Right hindlimb (tissue), 1 donor: ENCODE results near the gene SAFB2.
A peak's percentile ranks its signal among the peaks of the same experiment; 100 is the strongest.
"Not testable (repeated sequence)": the region's sequence is repeated elsewhere in the genome, so short reads cannot be mapped to it uniquely, and the experiment has no call there.

Experiments
- DNase-seq: peaks from one replicate; pipeline ENCODE4 v3.0.0-alpha.2; 2018

The SAFB2 gene

DNA sequence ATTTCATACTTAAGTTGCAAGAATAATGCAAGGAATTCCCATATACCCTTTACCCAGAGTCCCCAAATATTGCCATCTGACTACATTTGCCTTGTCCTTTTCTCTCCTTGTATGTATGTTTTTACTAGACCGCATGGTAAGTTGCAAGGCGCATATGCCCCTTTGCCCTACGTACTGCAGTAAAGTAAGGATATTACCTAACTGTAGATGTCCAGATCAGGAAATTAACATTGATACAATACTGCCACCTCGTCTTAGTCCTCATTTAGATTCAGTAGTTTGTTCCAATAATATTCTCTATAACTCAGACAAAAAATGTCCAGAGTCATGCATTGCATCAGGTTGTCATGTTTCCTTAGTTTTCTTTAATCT is 9.7 kb upstream of the SAFB2 start:
- DNase-seq: no peak

GRCh38 chr19:5631567-5632240 is 9.1 kb upstream of the SAFB2 start:
- no peak for DNase-seq

GRCh38 chr19:5628919-5629481 is 6.4 kb upstream of the SAFB2 start:
- no peak for DNase-seq

- DNase-seq: no peak
Observed at GRCh38 chr19:5628461-5628860, 5.9 kb upstream of the SAFB2 start.

- peak; percentile 37 for DNase-seq
Observed at GRCh38 chr19:5627395-5627904, 4.9 kb upstream of the SAFB2 start.

DNA sequence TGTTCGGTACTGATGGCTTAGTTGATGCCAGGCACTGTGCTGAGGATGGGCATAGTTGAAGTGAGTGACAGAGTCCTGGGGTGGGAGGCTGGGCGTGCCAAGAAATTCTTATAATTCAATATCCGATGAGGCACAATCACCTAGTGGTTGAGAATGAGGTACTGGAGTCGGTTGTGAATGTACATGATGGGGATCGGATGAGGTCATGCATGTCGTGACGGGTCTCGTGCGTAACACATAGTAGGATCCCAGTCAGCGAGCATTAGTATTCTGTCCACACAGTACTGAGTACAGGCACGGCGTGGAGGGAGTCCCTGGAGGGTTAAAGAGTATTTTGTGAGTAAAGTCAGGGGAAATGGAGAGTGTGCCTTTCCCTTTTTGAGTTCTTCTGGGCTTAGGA is 3.1 kb upstream of the SAFB2 start:
- DNase-seq: no peak

DNA sequence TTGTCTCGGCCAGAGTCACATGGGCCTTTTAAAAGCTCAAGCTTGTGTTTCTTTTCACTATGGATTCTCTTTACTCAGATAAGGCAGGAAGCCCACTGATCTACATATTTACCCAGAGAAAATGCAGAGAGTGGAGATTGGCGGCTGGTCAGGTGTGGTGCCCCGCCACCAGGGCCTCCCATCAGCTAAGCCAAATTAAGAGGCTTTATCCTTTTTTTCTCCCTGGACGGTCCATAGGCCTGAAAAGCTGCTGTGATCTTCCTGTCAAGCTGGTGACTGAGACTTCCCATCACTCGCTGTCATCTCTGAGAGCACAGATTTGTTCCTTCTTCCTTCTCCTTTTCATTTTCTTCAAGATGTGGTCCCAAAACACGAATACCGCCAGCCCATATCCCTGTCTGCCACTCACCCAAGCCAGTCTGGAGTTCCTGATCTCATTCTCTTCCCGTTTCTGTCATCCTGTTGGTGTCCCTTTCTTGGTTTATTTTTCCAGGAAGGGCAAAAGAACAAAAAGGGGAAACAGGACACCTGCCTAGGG is 2.2 kb upstream of the SAFB2 start:
- DNase-seq: no peak

DNA sequence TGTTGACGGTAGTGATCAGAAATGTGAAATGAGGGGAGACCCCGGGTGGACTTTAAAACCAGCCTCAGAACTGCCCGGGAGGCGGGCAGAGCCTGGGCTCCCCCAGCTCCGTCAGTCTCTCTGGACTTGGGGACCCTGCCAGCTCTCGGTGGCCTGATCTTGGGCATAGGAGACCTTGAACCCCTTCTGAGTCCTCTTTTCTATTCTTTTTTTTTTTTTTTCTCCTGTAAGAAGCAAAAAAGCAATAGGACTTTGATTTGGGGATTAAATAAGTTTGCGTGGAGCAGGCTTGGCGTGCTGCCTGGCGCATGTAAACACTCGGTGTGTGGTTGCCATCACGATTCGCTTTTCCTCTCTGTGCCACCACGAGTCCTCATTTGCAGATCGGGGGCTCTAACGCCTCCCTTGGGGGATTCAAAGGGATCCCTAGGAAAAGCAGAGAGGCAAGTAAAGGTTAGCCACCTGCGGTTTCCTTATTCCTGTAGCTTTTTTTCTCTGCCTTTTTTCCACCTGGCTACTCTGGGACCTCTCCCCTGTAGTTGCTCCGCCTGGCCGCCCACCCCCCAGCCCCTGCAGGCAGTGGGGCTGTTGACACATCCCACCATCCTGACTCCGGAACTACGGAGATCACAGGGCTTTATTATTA is 1.6 kb upstream of the SAFB2 start:
- DNase-seq: peak; percentile 52

DNA sequence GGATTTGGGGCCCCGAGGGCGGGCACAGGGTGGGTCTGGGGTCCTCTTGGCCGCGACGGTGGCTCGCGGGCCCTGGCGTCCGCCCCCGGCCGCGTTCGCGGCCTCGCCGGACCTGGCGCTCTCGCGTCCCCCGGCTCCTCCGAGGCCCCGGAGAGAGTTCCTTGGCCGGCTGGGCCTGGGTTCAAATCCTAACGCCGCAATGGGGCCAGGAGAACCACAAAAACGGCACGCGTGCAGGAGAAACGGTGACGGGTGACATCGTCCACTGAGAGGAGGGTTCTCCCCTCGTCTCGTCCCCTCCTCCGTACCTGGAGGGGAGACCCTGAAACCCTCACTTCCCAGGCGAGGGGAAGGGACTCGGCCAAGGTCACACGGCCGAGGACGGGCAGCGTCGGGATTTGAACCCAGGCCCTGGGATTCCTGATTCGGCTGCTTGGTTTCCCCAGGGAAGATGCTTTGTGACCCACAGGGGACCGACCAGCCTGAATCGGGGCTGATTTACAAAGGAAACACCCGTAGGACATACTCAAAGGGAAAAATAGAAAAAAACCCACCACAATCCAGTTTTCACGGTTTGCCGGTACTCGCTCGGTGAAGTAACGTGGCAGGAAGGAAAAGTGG is 931 bp upstream of the SAFB2 start:
- DNase-seq: peak; percentile 28

DNA sequence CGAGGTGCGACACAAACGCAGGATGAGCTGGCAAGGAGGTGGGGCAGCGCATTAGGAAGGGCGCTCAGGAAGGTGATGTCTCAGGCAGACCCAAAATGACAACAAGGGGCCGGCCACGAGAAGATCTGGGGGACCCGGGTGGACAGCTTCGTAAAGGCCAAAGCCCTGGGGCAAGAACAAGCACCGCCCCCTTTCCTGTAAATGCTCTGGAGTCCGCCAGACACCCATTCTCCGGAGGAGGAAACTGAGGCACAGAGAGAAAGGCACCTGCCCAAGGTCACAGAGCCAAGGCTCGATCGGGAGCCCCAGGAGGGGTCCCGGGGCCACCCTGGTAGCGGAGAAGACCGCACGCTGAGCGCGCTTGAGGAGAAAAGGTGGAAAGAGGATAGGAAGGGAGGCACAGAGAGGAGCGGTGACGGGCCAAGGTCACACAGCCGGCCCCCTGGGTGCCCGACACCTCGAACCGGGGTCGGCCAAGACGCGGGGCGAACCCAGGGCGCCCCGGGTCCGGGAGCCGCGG is 571 bp downstream of the SAFB2 start:
- DNase-seq: no peak

GRCh38 chr19:5621311-5621944 is 1.1 kb downstream of the SAFB2 start:
- DNase-seq: no peak

- no peak for DNase-seq
Observed at GRCh38 chr19:5619946-5620345, 2.6 kb downstream of the SAFB2 start.

GRCh38 chr19:5618591-5618990 is 4.0 kb downstream of the SAFB2 start:
- DNase-seq: no peak

DNA sequence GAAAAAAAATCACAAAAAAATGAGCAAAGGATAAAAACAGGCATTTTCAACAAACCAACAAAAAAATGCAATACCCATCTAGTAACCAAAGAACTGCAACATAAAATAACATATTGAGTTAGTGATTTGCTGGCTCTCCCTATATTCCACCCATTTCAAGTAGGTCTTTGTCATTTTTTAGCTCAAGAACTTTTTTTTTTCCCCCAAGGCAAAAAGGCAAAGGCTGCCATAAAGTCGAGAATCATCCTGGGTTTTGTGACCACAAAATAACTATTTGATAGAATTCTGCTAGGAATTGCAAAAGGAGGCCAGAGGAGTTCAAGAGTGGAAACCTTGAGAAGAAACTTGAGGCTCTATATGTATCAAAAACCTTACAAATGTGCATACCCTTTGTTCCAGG is 5.5 kb downstream of the SAFB2 start:
- DNase-seq: no peak

GRCh38 chr19:5615756-5616327 is 6.7 kb downstream of the SAFB2 start:
- no peak for DNase-seq

DNA sequence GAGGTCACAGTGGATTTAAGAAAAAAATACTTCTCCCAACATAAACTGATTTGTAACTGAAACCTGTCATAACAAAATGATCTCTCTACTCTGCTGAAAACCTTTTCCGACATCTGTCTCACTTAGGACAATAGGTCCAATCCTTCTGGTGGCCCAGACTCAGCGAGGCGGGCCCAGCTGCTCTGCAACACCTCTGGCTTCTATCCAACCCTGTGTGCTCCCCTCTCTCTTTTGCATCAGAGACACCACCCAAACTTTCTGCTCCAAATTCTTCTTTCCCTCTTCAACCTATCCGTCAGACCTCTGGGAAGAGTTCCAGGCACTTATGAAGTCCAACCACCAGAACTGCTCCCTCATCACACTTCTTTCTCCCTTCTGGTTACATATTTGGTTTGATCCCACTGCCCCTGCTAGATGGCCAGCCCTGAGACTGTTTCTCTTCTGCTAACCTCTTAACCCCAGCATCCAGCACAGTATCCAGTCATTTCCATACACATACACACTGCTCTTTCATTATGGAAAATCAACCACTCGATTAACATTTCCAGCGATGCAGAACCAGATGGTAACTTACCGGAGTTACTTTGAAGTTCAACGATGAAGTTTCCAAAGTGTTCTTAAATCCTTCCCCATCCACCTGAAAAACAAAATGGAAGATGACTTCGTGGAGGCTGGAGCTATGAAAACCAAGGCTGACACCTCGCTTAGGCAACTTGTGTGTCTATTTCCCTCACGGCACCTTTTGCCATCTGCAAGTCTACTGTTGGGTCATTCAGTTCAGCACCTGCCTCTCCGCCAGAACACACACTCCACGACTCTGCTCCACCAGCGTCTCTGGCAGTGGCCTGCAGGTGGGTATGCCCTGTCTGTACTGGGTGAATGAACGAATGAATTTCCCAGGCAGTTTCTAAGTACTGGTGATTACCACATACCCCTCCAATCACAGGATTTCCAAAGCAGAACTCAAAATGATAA is 9.4 kb downstream of the SAFB2 start:
- no peak for DNase-seq

DNA sequence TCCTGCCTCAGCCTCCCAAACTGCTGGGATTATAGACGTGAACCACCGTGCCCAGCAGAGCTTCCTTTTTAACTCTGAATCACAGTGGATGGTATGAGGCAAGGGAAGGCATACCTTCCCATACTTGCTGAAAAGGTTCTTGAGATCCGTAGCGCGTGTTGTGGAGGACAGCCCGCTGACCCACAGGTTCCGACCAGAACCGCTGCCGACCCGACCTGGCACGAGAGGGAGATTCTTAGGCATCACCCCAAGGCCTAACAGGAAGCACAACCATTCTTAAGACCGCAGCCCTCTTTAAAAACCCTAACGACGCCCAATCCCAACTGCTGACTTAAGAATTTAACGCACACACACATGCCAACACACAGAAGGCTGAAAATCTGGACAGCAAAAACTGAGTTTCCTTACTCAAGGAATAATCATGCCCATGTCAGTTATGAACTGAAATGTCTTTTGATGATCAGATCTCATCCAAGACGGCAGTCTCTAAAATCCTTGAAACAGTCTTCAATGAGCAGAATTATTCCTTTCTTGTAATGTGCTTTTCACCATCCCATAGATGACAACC is 12.6 kb downstream of the SAFB2 start:
- peak; percentile 8 for DNase-seq

- not testable (repeated sequence) for DNase-seq
Observed at GRCh38 chr19:5608766-5609165, 13.8 kb downstream of the SAFB2 start.

DNA sequence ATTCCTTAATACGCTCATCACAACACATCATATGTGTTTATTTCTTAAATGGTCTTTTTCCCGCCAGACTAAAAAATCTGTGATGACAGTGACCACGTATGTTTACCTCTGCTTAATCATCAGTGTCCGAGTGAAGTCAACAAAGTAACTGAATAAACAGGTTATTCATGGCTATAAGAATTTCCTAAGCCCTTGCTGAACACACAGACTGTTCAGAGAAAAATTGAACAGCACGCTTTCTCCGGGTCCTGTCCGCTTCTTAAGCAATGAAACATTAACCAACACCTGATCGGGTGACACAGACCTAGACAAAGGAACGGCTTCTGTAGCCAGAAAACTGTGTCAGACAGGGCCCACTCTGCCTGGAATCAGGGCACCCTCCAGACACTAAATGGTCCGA is 14.3 kb downstream of the SAFB2 start:
- no peak for DNase-seq

DNA sequence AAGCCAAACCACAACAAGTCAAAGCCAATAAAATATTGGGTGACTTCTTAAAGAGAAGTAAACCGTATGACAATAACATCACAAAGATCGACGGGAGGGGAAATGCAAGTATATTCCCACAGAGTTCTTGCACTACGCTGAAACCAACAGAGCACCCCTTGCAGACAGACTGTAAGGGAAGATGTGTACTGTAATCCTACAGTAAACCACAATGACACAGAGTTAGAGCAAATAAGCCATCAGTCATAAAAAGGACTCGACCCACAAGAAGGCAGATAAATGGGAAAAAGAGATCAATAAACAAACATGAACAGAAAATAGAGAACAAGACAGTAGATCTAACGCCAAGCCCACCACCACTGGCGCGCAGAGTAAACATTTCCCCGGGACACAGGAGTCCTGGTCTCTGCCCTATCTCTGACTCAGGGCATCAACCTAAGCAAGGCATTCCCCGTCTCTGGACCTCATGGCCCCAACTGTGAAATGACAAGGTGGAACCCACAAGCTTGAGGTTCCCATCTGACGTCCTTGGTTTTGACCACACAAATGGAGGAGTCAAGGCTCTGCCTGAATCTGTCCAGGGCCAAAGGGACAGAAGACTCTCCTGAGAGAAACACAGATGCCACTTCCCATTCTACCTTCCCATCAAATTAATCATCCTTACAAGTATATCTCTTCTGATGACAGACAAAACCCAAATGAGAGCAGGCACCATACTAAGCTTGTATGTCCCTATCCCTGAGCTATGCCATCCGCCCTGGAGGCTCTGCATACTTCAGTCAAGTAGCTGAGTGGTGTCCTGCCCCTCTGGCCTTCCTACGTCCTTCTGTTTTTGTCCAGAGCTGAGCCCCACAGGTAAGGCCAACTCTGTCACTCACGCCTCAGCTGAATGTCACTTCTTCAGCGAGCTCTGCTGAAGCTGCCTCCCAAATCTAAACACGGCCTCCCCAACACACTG is 15.0 kb downstream of the SAFB2 start:
- DNase-seq: no peak
